Measurements from ENCODE around the gene SAE1.

GRCh38 chr19:47255879-47256692 lies 125.5 kb downstream of the SAE1 start, which contains the start of gene CCDC9:
- TF ChIP-seq CTCF (IDR thresholded peaks at IDR 0.05) = peak in 1 of 7 experiments; percentile 15
- TF ChIP-seq POLR2A (IDR thresholded peaks at IDR 0.05) = peak; percentile 89 to 92 (median 92)
